H9 (cell line): Measurements from ENCODE around the gene CHD3. TPM values are rescaled to one million over a fixed set of nuclear protein-coding genes. Genes with fewer than 3 reads are reported as not detected.

Experiments
- DNase-seq: peaks from one replicate; pipeline ENCODE4 v3.0.0-alpha.2; 2017
- H2AFZ ChIP-seq: one replicate; pipeline ENCODE4 v1.6.1; 2013; ENCODE audit warnings: mild to moderate bottlenecking, low read length, control low read depth, moderate library complexity
- H2AK5ac ChIP-seq: 2 replicates; pipeline ENCODE4 v1.6.1; 2013; ENCODE audit warnings: low read length, control low read depth, mixed read lengths; ENCODE audit not compliant: insufficient read length
- H2BK120ac ChIP-seq: one replicate; pipeline ENCODE4 v1.6.1; 2013; ENCODE audit warnings: low read depth, mild to moderate bottlenecking, low read length, control low read depth, inconsistent platforms; ENCODE audit not compliant: poor library complexity, severe bottlenecking
- H2BK12ac ChIP-seq: 2 replicates; pipeline ENCODE4 v1.6.1; 2013; ENCODE audit warnings: low read length, control low read depth, mixed read lengths, low read depth; ENCODE audit not compliant: insufficient read length
- H2BK15ac ChIP-seq: 2 replicates; pipeline ENCODE4 v1.6.1; 2013; ENCODE audit warnings: low read depth, low read length, control low read depth
- H2BK20ac ChIP-seq: one replicate; pipeline ENCODE4 v1.6.1; 2013; ENCODE audit warnings: low read depth, mild to moderate bottlenecking, low read length, control low read depth, inconsistent platforms; ENCODE audit not compliant: poor library complexity, severe bottlenecking
- H2BK5ac ChIP-seq: 2 replicates; pipeline ENCODE4 v1.6.1; 2013; ENCODE audit warnings: low read length, control low read depth, mixed read lengths; ENCODE audit not compliant: insufficient read length
- H3K14ac ChIP-seq: 2 replicates; pipeline ENCODE4 v1.6.1; 2013; ENCODE audit warnings: low read length, control low read depth; ENCODE audit not compliant: insufficient read depth
- H3K18ac ChIP-seq: 2 replicates; pipeline ENCODE4 v1.6.1; 2013; ENCODE audit warnings: low read depth, mild to moderate bottlenecking, mixed read lengths, low read length, control low read depth; ENCODE audit not compliant: insufficient read length
- H3K23ac ChIP-seq: 2 replicates; pipeline ENCODE4 v1.6.1; 2013; ENCODE audit warnings: low read length, control low read depth, mixed read lengths, low read depth; ENCODE audit not compliant: insufficient read length
- H3K23me2 ChIP-seq: 2 replicates; pipeline ENCODE4 v1.6.1; 2013; ENCODE audit warnings: low read depth, mild to moderate bottlenecking, mixed read lengths, low read length, control low read depth; ENCODE audit not compliant: insufficient read length, poor library complexity, severe bottlenecking
- H3K27ac ChIP-seq: 2 replicates; pipeline ENCODE4 v1.5.1; 2013; ENCODE audit warnings: low read length, control low read depth, mixed read lengths, low read depth; ENCODE audit not compliant: insufficient read length
- H3K27me3 ChIP-seq: 2 replicates; pipeline ENCODE4 v1.6.1; 2013; ENCODE audit warnings: low read length, control low read depth, inconsistent platforms; ENCODE audit not compliant: insufficient read depth
- H3K4ac ChIP-seq: 2 replicates; pipeline ENCODE4 v1.6.1; 2013; ENCODE audit warnings: low read depth, mild to moderate bottlenecking, control low read depth, inconsistent platforms, low read length, moderate library complexity
- H3K4me1 ChIP-seq: 2 replicates; pipeline ENCODE4 v1.6.1; 2013; ENCODE audit warnings: low read length, control low read depth, inconsistent platforms; ENCODE audit not compliant: insufficient read depth
- H3K4me2 ChIP-seq: 2 replicates; pipeline ENCODE4 v1.6.1; 2013; ENCODE audit warnings: low read length, control low read depth, mixed read lengths; ENCODE audit not compliant: insufficient read length, insufficient read depth
- H3K56ac ChIP-seq: 2 replicates; pipeline ENCODE4 v1.6.1; 2013; ENCODE audit warnings: low read depth, mild to moderate bottlenecking, mixed read lengths, low read length, control low read depth; ENCODE audit not compliant: insufficient read length
- H3K79me1 ChIP-seq: 2 replicates; pipeline ENCODE4 v1.6.1; 2013; ENCODE audit warnings: low read depth, mild to moderate bottlenecking, moderate library complexity, low read length, control low read depth, inconsistent platforms; ENCODE audit not compliant: insufficient read depth, poor library complexity, severe bottlenecking
- H3K79me2 ChIP-seq: 2 replicates; pipeline ENCODE4 v1.6.1; 2013; ENCODE audit warnings: low read length, control low read depth, inconsistent platforms; ENCODE audit not compliant: insufficient read depth
- H3K9ac ChIP-seq: 2 replicates; pipeline ENCODE4 v1.6.1; 2013; ENCODE audit warnings: low read length, control low read depth, mixed read lengths; ENCODE audit not compliant: insufficient read length; ENCODE audit errors: extremely low read depth
- H3K9me3 ChIP-seq: one replicate; pipeline ENCODE4 v1.6.1; 2013; ENCODE audit warnings: low read depth, low read length, inconsistent platforms; ENCODE audit not compliant: control insufficient read depth
- H3T11ph ChIP-seq: one replicate; pipeline ENCODE4 v1.6.1; 2013; ENCODE audit warnings: mild to moderate bottlenecking, low read length, control low read depth, inconsistent platforms
- H4K20me1 ChIP-seq: one replicate; pipeline ENCODE4 v1.6.1; 2013; ENCODE audit not compliant: control insufficient read depth, insufficient read length, insufficient read depth
- H4K5ac ChIP-seq: 2 replicates; pipeline ENCODE4 v1.6.1; 2013; ENCODE audit warnings: low read depth, mild to moderate bottlenecking, mixed read lengths, low read length, control low read depth; ENCODE audit not compliant: insufficient read length
- H4K8ac ChIP-seq: replicated peaks from 2 replicates; pipeline ENCODE4 v1.6.1; 2013; ENCODE audit warnings: low read length, control low read depth, mixed read lengths, low read depth; ENCODE audit not compliant: insufficient read length
- H4K91ac ChIP-seq: 2 replicates; pipeline ENCODE4 v1.6.1; 2013; ENCODE audit warnings: low read depth, mild to moderate bottlenecking, moderate library complexity, mixed read lengths, low read length, control low read depth; ENCODE audit not compliant: insufficient read length
- H3K27ac Mint-ChIP-seq, 3 experiments: 2 replicates in 2 of 3; 3 replicates in 1 of 3; pipeline ENCODE4 v1.8.0; 2020 to 2021; ENCODE audit warnings: mixed read lengths in 3 of 3, mild to moderate bottlenecking in 1 of 3, moderate library complexity in 1 of 3
- H3K27me3 Mint-ChIP-seq: 2 replicates; pipeline ENCODE4 v1.8.0; 2021; ENCODE audit warnings: low read depth, mild to moderate bottlenecking, moderate library complexity, mixed read lengths
- H3K36me3 Mint-ChIP-seq, 3 experiments: 2 replicates in 2 of 3; 3 replicates in 1 of 3; pipeline ENCODE4 v1.8.0; 2020 to 2021; ENCODE audit warnings: low read depth in 3 of 3, mixed read lengths in 3 of 3; ENCODE audit not compliant: insufficient read depth in 1 of 3
- H3K4me1 Mint-ChIP-seq, 2 experiments: 2 replicates each; pipeline ENCODE4 v1.8.0; 2020; ENCODE audit warnings: mixed read lengths in 2 of 2
- H3K4me3 Mint-ChIP-seq, 2 experiments: 2 replicates in 1 of 2; 3 replicates in 1 of 2; pipeline ENCODE4 v1.8.0; 2020 to 2021; ENCODE audit warnings: mild to moderate bottlenecking in 2 of 2, mixed read lengths in 2 of 2, moderate library complexity in 1 of 2
- H3K9me3 Mint-ChIP-seq, 2 experiments: 2 replicates in 1 of 2; 3 replicates in 1 of 2; pipeline ENCODE4 v1.8.0; 2020; ENCODE audit warnings: mild to moderate bottlenecking in 2 of 2, mixed read lengths in 2 of 2, moderate library complexity in 1 of 2
- WGBS: extraction: QIAGEN DNeasy Blood & Tissue Kit; methylation state at CpG from one replicate; pipeline ENCODE4 v1.1.7; 2013; ENCODE audit warnings: missing lambda C conversion rate, low lambda C conversion rate, mixed read lengths; ENCODE audit not compliant: insufficient read length; ENCODE audit errors: extremely low coverage; 5-methylcytosine and 5-hydroxymethylcytosine counted together
- total RNA-seq: library from RNA; stranded (reverse); gene quantifications from 2 replicates; pipeline ENCODE4 v1.2.1, GENCODE V29; 2021
- TF ChIP-seq, protein P1 (sequence below): fragments of 200-600 bp; sonication (generic); conservative IDR thresholded peaks from 3 replicates; pipeline ENCODE4 v1.8.0; 2021; ENCODE audit warnings: antibody characterized with exemption, mild to moderate bottlenecking

CHD3 gene
- total RNA-seq, 1 experiment from 2014 or later, result 33.2 TPM

DNA sequence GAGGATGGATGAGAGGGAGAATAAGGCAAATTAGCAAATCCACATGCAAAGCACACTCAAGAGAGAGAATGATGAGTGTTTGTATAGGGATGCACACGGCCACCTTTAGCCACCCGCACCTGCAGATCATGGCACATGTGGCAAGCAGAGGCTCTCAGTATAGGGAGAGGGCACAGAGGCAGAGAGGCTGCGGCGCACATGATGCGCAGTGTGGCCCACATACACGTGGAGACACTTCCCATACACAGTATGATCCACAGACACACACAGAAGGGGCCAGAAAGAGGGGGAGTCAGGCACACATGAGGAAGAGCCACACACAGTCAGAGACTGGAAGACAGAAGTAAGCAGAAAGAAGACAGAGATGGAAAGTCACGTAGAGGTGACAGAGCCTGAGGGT lies 6.5 kb upstream of the CHD3 start:
- peaks cover 17% of the 10 kb centered on the region for H3K23me2 ChIP-seq
- H3K9ac ChIP-seq, result no peak overlapping the region
- no peak overlapping the region for H3K4ac ChIP-seq
- peaks cover 0 to 3% of the 10 kb centered on the region in 2 experiments; a peak in 3 of 4 replicates for H3K4me1 Mint-ChIP-seq
- no peak overlapping the region for H2BK5ac ChIP-seq
- no peak overlapping the region for H3K4me2 ChIP-seq
- no peaks in the 10 kb centered on the region for H4K20me1 ChIP-seq
- WGBS, result no CpG with 5 or more reads among the region's 7 CpGs
- no peak overlapping the region for H3K56ac ChIP-seq
- no peak overlapping the region for H3K14ac ChIP-seq
- TF ChIP-seq, protein P1, sequence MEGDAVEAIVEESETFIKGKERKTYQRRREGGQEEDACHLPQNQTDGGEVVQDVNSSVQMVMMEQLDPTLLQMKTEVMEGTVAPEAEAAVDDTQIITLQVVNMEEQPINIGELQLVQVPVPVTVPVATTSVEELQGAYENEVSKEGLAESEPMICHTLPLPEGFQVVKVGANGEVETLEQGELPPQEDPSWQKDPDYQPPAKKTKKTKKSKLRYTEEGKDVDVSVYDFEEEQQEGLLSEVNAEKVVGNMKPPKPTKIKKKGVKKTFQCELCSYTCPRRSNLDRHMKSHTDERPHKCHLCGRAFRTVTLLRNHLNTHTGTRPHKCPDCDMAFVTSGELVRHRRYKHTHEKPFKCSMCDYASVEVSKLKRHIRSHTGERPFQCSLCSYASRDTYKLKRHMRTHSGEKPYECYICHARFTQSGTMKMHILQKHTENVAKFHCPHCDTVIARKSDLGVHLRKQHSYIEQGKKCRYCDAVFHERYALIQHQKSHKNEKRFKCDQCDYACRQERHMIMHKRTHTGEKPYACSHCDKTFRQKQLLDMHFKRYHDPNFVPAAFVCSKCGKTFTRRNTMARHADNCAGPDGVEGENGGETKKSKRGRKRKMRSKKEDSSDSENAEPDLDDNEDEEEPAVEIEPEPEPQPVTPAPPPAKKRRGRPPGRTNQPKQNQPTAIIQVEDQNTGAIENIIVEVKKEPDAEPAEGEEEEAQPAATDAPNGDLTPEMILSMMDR, result no peak
- H2AFZ ChIP-seq, result no peak overlapping the region
- no peaks in the 10 kb centered on the region for H3K9me3 ChIP-seq
- no peak overlapping the region for H2BK20ac ChIP-seq
- H3K23ac ChIP-seq, result no peak overlapping the region
- peak; percentile 27 for DNase-seq
- H2BK15ac ChIP-seq, result no peak overlapping the region
- no peaks in the 10 kb centered on the region; the same call in 1 of the 2 replicates for H3K27me3 ChIP-seq
- no peak overlapping the region for H2BK12ac ChIP-seq
- H3K9me3 Mint-ChIP-seq, result no peaks in the 10 kb centered on the region
- no peaks in the 10 kb centered on the region for H3K79me1 ChIP-seq
- H4K8ac ChIP-seq, result no peak overlapping the region
- no peak overlapping the region for H2BK120ac ChIP-seq
- no peak overlapping the region for H3K4me3 Mint-ChIP-seq
- H4K5ac ChIP-seq, result no peak overlapping the region
- no peaks in the 10 kb centered on the region; the same call in none of the 2 replicates for H3K27me3 Mint-ChIP-seq
- no peak overlapping the region for H3K27ac Mint-ChIP-seq
- H3K18ac ChIP-seq, result no peak overlapping the region
- no peaks in the 10 kb centered on the region for H3K4me1 ChIP-seq
- peaks cover 0 to 4% (median 0%) of the 10 kb centered on the region in 3 experiments; a peak in 1 of 7 replicates for H3K36me3 Mint-ChIP-seq
- H3T11ph ChIP-seq, result no peak overlapping the region
- no peaks in the 10 kb centered on the region for H3K79me2 ChIP-seq
- H3K27ac ChIP-seq, result no peak overlapping the region
- H4K91ac ChIP-seq, result no peak overlapping the region
- no peak overlapping the region for H2AK5ac ChIP-seq
